Smooth muscle cell (in vitro differentiated cells): ENCODE data around the gene IFNG-AS1. TPM values are rescaled to one million over a fixed set of nuclear protein-coding genes. Genes with fewer than 3 reads are reported as not detected.

Experiments
- DNase-seq: peaks from one replicate; lab custom pipeline; 2025; ENCODE audit not compliant: unreplicated experiment; lab: John Stamatoyannopoulos, UW
- H2AFZ ChIP-seq: fragments of 200-600 bp; sonication (generic); 2 replicates; pipeline ENCODE4 v1.6.0; 2016; ENCODE audit warnings: antibody characterized with exemption, low read depth, mild to moderate bottlenecking
- H3F3A ChIP-seq: fragments of 200-600 bp; sonication (generic); 2 replicates; pipeline ENCODE4 v1.6.0; 2017; ENCODE audit warnings: antibody characterized with exemption, low read depth
- H3K27ac ChIP-seq: fragments of 200-600 bp; sonication (generic); 2 replicates; pipeline ENCODE4 v1.5.1; 2016; ENCODE audit warnings: low read depth, mild to moderate bottlenecking
- H3K27me3 ChIP-seq: fragments of 200-600 bp; sonication (generic); 2 replicates; pipeline ENCODE4 v1.6.1; 2016; ENCODE audit warnings: low read depth, mild to moderate bottlenecking
- H3K36me3 ChIP-seq: fragments of 200-600 bp; sonication (generic); 2 replicates; pipeline ENCODE4 v1.5.1; 2016; ENCODE audit warnings: low read depth
- H3K4me1 ChIP-seq: fragments of 200-600 bp; sonication (generic); 2 replicates; pipeline ENCODE4 v1.5.1; 2016; ENCODE audit warnings: low read depth
- H3K4me2 ChIP-seq: fragments of 200-600 bp; sonication (generic); 2 replicates; pipeline ENCODE4 v1.6.0; 2016; ENCODE audit warnings: mild to moderate bottlenecking
- H3K4me3 ChIP-seq: fragments of 200-600 bp; sonication (generic); 2 replicates; pipeline ENCODE4 v1.5.1; 2016; ENCODE audit warnings: mild to moderate bottlenecking
- H3K79me2 ChIP-seq: fragments of 200-600 bp; sonication (generic); 2 replicates; pipeline ENCODE4 v1.6.0; 2016; ENCODE audit warnings: low read depth, mild to moderate bottlenecking
- H3K9ac ChIP-seq: fragments of 200-600 bp; sonication (generic); 2 replicates; pipeline ENCODE4 v1.6.0; 2016; ENCODE audit warnings: low read depth
- H3K9me3 ChIP-seq: fragments of 200-600 bp; sonication (generic); replicated peaks from 2 replicates; pipeline ENCODE4 v1.5.1; 2016; ENCODE audit warnings: low read depth
- H4K20me1 ChIP-seq: fragments of 200-600 bp; sonication (generic); 2 replicates; pipeline ENCODE4 v1.6.0; 2016; ENCODE audit warnings: low read depth
- WGBS: methylation state at CpG from one replicate; pipeline ENCODE4 v1.1.7; 2016; ENCODE audit warnings: low lambda C conversion rate; 5-methylcytosine and 5-hydroxymethylcytosine counted together
- polyA plus RNA-seq: library from polyadenylated mRNA; unstranded; fragments of >200 nt; fragmentation: Nextera tagmentation; extraction: Ambion mirVana; gene quantifications from 2 replicates; pipeline ENCODE4 v1.2.1, GENCODE V29; 2016
- total RNA-seq: library from RNA; depleted of rRNA; stranded (reverse); fragments of >200 nt; gene quantifications from 2 replicates; pipeline ENCODE4 v1.2.3, GENCODE V29; 2014
- TF ChIP-seq, protein P1 (sequence below): fragments of 200-600 bp; sonication (generic); IDR thresholded peaks from 2 replicates; pipeline ENCODE4 v1.5.1; 2017; ENCODE audit warnings: borderline replicate concordance, mild to moderate bottlenecking, antibody characterized with exemption; ENCODE audit not compliant: insufficient read depth, poor library complexity, severe bottlenecking

The IFNG-AS1 gene
- total and polyA plus RNA-seq, 2 experiments from 2014 or later: 0.11 to 0.76 TPM

DNA sequence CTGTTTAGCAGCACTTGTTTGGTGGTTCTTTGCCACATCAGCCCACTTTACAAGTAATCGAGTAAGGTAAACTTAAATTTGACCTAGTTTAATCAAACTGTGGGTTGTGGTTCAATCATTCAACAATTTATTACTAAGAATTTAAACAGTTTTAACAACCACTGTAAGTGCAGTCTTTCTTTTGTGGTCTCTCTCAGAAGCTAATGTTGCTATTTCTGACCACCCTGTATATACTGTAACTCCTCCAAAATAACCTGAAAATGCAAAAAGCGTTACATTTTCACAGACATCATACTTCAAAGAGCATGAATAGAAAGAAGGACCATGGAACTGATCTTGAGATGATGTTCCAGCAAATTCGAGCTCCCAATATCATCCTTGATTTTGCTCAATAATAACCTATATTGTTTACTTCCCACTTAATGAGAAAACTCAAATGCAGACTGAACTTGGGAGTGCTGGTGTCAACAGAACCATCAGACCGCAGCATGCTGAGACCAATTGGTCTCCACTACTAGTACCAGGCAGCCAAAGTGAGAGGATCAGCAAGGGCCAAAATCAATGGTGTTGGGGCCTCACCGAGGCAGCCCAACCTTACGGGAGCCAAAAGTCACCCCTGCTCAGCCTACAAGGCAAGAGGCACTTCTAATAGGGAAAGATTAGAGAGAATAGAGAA, 22.1 kb downstream of the IFNG-AS1 start:
- DNase-seq: no peak
- Histone ChIP-seq H3K27me3 (no peaks in the 10 kb centered on the region), H3F3A (no peaks in the 10 kb centered on the region), H3K4me1 (no peaks in the 10 kb centered on the region), H2AFZ (peak overlapping the region; percentile 13), H3K79me2 (no peaks in the 10 kb centered on the region), H3K4me2 (no peak overlapping the region), H4K20me1 (no peaks in the 10 kb centered on the region), H3K4me3 (no peak overlapping the region), H3K9ac (no peak overlapping the region), H3K9me3 (no peaks in the 10 kb centered on the region), H3K36me3 (no peaks in the 10 kb centered on the region), H3K27ac (no peak overlapping the region)
- TF ChIP-seq, protein P1, sequence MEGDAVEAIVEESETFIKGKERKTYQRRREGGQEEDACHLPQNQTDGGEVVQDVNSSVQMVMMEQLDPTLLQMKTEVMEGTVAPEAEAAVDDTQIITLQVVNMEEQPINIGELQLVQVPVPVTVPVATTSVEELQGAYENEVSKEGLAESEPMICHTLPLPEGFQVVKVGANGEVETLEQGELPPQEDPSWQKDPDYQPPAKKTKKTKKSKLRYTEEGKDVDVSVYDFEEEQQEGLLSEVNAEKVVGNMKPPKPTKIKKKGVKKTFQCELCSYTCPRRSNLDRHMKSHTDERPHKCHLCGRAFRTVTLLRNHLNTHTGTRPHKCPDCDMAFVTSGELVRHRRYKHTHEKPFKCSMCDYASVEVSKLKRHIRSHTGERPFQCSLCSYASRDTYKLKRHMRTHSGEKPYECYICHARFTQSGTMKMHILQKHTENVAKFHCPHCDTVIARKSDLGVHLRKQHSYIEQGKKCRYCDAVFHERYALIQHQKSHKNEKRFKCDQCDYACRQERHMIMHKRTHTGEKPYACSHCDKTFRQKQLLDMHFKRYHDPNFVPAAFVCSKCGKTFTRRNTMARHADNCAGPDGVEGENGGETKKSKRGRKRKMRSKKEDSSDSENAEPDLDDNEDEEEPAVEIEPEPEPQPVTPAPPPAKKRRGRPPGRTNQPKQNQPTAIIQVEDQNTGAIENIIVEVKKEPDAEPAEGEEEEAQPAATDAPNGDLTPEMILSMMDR: no peak
- 80% methylated on average over 6 of the region's 6 CpGs for WGBS

DNA sequence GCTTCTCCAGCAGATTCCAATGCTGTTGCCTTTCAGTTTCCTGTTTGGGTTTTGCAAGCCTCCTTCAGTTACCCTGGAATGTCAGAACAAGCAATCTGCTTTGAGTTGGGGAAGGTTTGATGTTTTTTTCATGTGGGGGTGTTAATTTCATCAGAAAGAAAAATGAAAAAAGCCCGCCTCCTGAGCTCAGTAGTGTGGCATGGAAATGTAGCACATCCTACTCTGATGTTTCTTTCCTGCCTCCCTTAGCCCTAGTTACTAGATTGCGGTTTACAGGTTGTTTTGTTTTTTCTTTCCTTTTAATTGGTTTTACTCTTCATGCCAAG, 22.6 kb downstream of the IFNG-AS1 start:
- Histone ChIP-seq H3K9me3 (no peaks in the 10 kb centered on the region), H3K9ac (no peak overlapping the region), H3K4me2 (no peak overlapping the region), H3K27ac (no peak overlapping the region), H2AFZ (peak overlapping the region; percentile 13), H4K20me1 (no peaks in the 10 kb centered on the region), H3K36me3 (no peaks in the 10 kb centered on the region), H3K4me1 (no peaks in the 10 kb centered on the region), H3F3A (no peaks in the 10 kb centered on the region), H3K79me2 (no peaks in the 10 kb centered on the region), H3K4me3 (no peak overlapping the region), H3K27me3 (no peaks in the 10 kb centered on the region)
- 77% methylated on average over 2 of the region's 2 CpGs for WGBS
- TF ChIP-seq, protein P1: no peak
- DNase-seq: no peak

DNA sequence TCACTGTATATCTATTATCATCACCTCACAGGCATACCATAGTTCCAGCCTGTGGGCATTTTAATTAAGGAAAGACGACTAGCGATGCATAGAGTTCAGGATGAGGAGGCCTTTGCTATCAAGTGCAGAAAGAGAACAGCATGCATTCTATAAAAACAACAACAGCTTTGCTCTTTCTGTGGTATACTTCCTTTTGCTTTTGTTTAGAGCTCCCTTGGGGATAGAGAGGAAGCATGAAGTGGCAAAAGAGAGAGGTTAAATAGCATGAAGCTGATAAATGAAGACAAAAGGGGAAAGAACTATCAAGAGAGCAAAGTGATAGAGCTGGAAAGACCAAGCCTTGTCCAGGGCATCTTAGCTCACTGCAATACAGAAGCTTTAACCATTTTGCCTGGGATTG, 23.5 kb downstream of the IFNG-AS1 start:
- H2AFZ ChIP-seq: no peak overlapping the region
- H3F3A ChIP-seq: no peaks in the 10 kb centered on the region
- H3K4me3 ChIP-seq: no peak overlapping the region
- 88% methylated on average over 2 of the region's 2 CpGs for WGBS
- no peaks in the 10 kb centered on the region for H3K79me2 ChIP-seq
- no peak for DNase-seq
- no peaks in the 10 kb centered on the region for H3K9me3 ChIP-seq
- no peak overlapping the region for H3K4me2 ChIP-seq
- no peaks in the 10 kb centered on the region for H4K20me1 ChIP-seq
- H3K36me3 ChIP-seq: no peaks in the 10 kb centered on the region
- no peak overlapping the region for H3K9ac ChIP-seq
- H3K4me1 ChIP-seq: no peaks in the 10 kb centered on the region
- H3K27me3 ChIP-seq: no peaks in the 10 kb centered on the region
- H3K27ac ChIP-seq: no peak overlapping the region
- TF ChIP-seq, protein P1: no peak

DNA sequence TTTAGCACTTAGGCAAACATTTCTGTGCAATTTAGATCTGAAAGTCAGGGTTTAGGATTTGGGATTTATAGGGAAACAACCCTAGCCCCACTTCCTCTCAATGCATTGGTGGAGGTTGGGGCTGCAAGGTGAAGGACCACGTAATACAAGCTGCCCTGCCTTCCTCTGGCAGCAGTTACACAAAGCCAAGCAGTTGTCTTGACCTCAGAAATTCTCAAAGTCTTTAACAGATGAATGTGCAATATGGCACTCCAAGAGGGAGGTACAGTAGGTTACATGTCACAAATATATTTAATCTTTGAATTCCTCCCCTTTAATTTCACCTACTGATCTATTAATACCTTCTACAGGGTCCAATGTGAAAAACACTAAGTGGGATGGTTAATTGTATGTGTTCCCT, 23.9 kb downstream of the IFNG-AS1 start:
- DNase-seq: no peak
- TF ChIP-seq, protein P1: no peak

More for the DNA sequence above, 23.9 kb downstream of the IFNG-AS1 start:
- Histone ChIP-seq H3K27ac (no peak overlapping the region), H2AFZ (no peak overlapping the region), H3K9ac (no peak overlapping the region), H3K27me3 (no peaks in the 10 kb centered on the region), H3K4me3 (no peak overlapping the region), H3K4me1 (no peaks in the 10 kb centered on the region), H3K9me3 (no peaks in the 10 kb centered on the region), H3K4me2 (no peak overlapping the region), H3K79me2 (no peaks in the 10 kb centered on the region), H3K36me3 (no peaks in the 10 kb centered on the region), H3F3A (no peaks in the 10 kb centered on the region), H4K20me1 (no peaks in the 10 kb centered on the region)
- 100% methylated on average over 1 of the region's 1 CpG for WGBS
